RWPE1 (cell line): Measurements from ENCODE around the gene SEMA6A.

Source experiments
- CTCF ChIA-PET: fragments of 350-600 bp; sonication (Branson Sonifier 250); formaldehyde crosslinking; extraction: SDS; loops from one replicate; lab custom pipeline; 2021; lab: Yijun Ruan, JAX
- POLR2A ChIA-PET: fragments of 400-600 bp; formaldehyde crosslinking; extraction: SDS; loops from one replicate; lab custom pipeline; 2020; ENCODE audit warnings: antibody characterized with exemption; ENCODE audit not compliant: low non-redundant PET; lab: Yijun Ruan, JAX
- DNase-seq: peaks from one replicate; pipeline ENCODE4 v3.0.0; 2012; ENCODE audit warnings: low spot score
- H3K27ac ChIP-seq: fragments of 450-650 bp; 2 replicates; pipeline ENCODE4 v1.5.1; 2017
- CTCF ChIP-seq: fragments of 450-650 bp; conservative IDR thresholded peaks from 2 replicates; pipeline ENCODE4 v1.5.1; 2017; ENCODE audit warnings: low read depth, mild to moderate bottlenecking

The SEMA6A gene

GRCh38 chr5:116469631-116470030 lies 105.0 kb downstream of the SEMA6A start:
- no peak for DNase-seq
- ChIA-PET POLR2A (no interaction called here), CTCF (no interaction called here)
- H3K27ac ChIP-seq, result no peak overlapping the region
- TF ChIP-seq CTCF, result no peak

GRCh38 chr5:116468583-116468982 lies 106.0 kb downstream of the SEMA6A start:
- CTCF ChIA-PET, result interaction anchor here (0.6 to 0.7 kb wide), 2 partner anchors 237 to 1979 kb away, joined by 3 read pairs; no protein-coding TSS in a partner anchor
- TF ChIP-seq CTCF, result no peak
- no peak for DNase-seq
- POLR2A ChIA-PET, result no interaction called here
- H3K27ac ChIP-seq, result no peak overlapping the region

- ChIA-PET CTCF (no interaction called here), POLR2A (no interaction called here)
Measured at GRCh38 chr5:116467465-116467843, 107.2 kb downstream of the SEMA6A start.

GRCh38 chr5:116466727-116467464 lies 107.7 kb downstream of the SEMA6A start:
- POLR2A ChIA-PET, result no interaction called here
- CTCF ChIA-PET, result no interaction called here
- TF ChIP-seq CTCF, result no peak
- DNase-seq, result no peak
- no peak overlapping the region for H3K27ac ChIP-seq

More at GRCh38 chr5:116467465-116467843, 107.2 kb downstream of the SEMA6A start:
- no peak overlapping the region for H3K27ac ChIP-seq
- no peak for TF ChIP-seq CTCF
- DNase-seq, result no peak

- no peak overlapping the region for H3K27ac ChIP-seq
- no peak for TF ChIP-seq CTCF
- POLR2A ChIA-PET, result no interaction called here
- CTCF ChIA-PET, result no interaction called here
- DNase-seq, result no peak
Measured at GRCh38 chr5:116465411-116465810, 109.2 kb downstream of the SEMA6A start.

GRCh38 chr5:116464144-116464708 lies 110.4 kb downstream of the SEMA6A start:
- ChIA-PET CTCF (no interaction called here), POLR2A (no interaction called here)
- TF ChIP-seq CTCF, result no peak
- no peak overlapping the region for H3K27ac ChIP-seq
- no peak for DNase-seq
